Stomach smooth muscle (tissue), 2 donors: ENCODE measurements around the gene ABHD8.
A peak's percentile ranks its signal among the peaks of the same experiment; 100 is the strongest.
"Not testable (repeated sequence)": the region's sequence is repeated elsewhere in the genome, so short reads cannot be mapped to it uniquely, and the experiment has no call there.

Experiments used
- H3K27ac ChIP-seq: one replicate; pipeline ENCODE4 v1.7.0; 2013; ENCODE audit warnings: mild to moderate bottlenecking, low read length, inconsistent platforms
- H3K27me3 ChIP-seq, 2 donors: one replicate each; pipeline ENCODE4 v1.7.0; 2013; ENCODE audit warnings: low read length in 2 of 2; ENCODE audit not compliant: insufficient read depth in 2 of 2, control insufficient read depth in 1 of 2
- H3K36me3 ChIP-seq, 2 donors: one replicate each; pipeline ENCODE4 v1.7.0; 2013; ENCODE audit warnings: low read length in 2 of 2; ENCODE audit not compliant: control insufficient read depth in 2 of 2, insufficient read depth in 2 of 2
- H3K4me1 ChIP-seq: one replicate; pipeline ENCODE4 v1.7.0; 2013; ENCODE audit warnings: low read length; ENCODE audit not compliant: control insufficient read depth, insufficient read depth
- H3K4me3 ChIP-seq, 2 donors: one replicate each; pipeline ENCODE4 v1.7.0; 2013; ENCODE audit warnings: low read length in 2 of 2
- H3K9ac ChIP-seq, 2 donors: one replicate each; pipeline ENCODE4 v1.7.0; 2013; ENCODE audit warnings: low read length in 2 of 2, mild to moderate bottlenecking in 1 of 2
- H3K9me3 ChIP-seq, 2 donors: one replicate each; pipeline ENCODE4 v1.7.0; 2013; ENCODE audit warnings: low read length in 2 of 2; ENCODE audit not compliant: control insufficient read depth in 2 of 2
- donor health status: healthy.
- donor health status: Pancreatic carcinoma.

ABHD8 gene

GRCh38 chr19:17305216-17305516 lies 1.9 kb upstream of the ABHD8 start:
- Histone ChIP-seq H3K27me3 (no peaks in the 10 kb centered on the region), H3K27ac (peak overlapping the region; percentile 90), H3K36me3 (peaks cover 0 to 3% of the 10 kb centered on the region in 2 donors), H3K9ac (peak overlapping the region; percentile 44 to 47), H3K4me3 (peak overlapping the region; percentile 86 to 91), H3K4me1 (peaks cover 57% of the 10 kb centered on the region), H3K9me3 (no peaks in the 10 kb centered on the region)

- H3K4me1 ChIP-seq = peaks cover 51% of the 10 kb centered on the region
- no peaks in the 10 kb centered on the region for H3K9me3 ChIP-seq
- H3K9ac ChIP-seq = peak overlapping the region; percentile 44 to 73
- H3K27ac ChIP-seq = peak overlapping the region; percentile 90
- H3K36me3 ChIP-seq = peaks cover 0 to 3% of the 10 kb centered on the region in 2 donors
- H3K27me3 ChIP-seq = no peaks in the 10 kb centered on the region
- peak overlapping the region; percentile 23 to 91 for H3K4me3 ChIP-seq
Observed at GRCh38 chr19:17304386-17305215, 1.4 kb upstream of the ABHD8 start.

GRCh38 chr19:17303940-17304267 lies 679 bp upstream of the ABHD8 start:
- peak overlapping the region; percentile 44 to 73 for H3K9ac ChIP-seq
- H3K4me3 ChIP-seq = peak overlapping the region; percentile 23 to 82
- peak overlapping the region; percentile 90 for H3K27ac ChIP-seq

GRCh38 chr19:17302391-17303166 lies 646 bp downstream of the ABHD8 start:
- Histone ChIP-seq H3K9me3 (no peaks in the 10 kb centered on the region), H3K27me3 (no peaks in the 10 kb centered on the region), H3K9ac (peak overlapping the region; percentile 68 to 81), H3K36me3 (peaks cover 3 to 9% of the 10 kb centered on the region in 2 donors), H3K4me1 (peaks cover 46% of the 10 kb centered on the region), H3K4me3 (peak overlapping the region; percentile 75 to 82), H3K27ac (peak overlapping the region; percentile 90)

More at GRCh38 chr19:17303940-17304267, 679 bp upstream of the ABHD8 start:
- Histone ChIP-seq H3K36me3 (peaks cover 0 to 3% of the 10 kb centered on the region in 2 donors), H3K9me3 (no peaks in the 10 kb centered on the region), H3K27me3 (no peaks in the 10 kb centered on the region), H3K4me1 (peaks cover 48% of the 10 kb centered on the region)

- no peak overlapping the region for H3K9ac ChIP-seq
- H3K9me3 ChIP-seq = no peaks in the 10 kb centered on the region
- H3K4me3 ChIP-seq = no peak overlapping the region
- H3K27me3 ChIP-seq = no peaks in the 10 kb centered on the region
- H3K27ac ChIP-seq = no peak overlapping the region
- peaks cover 38% of the 10 kb centered on the region for H3K4me1 ChIP-seq
- peaks cover 3 to 9% of the 10 kb centered on the region in 2 donors for H3K36me3 ChIP-seq
Observed at GRCh38 chr19:17300992-17301619, 2.1 kb downstream of the ABHD8 start.

GRCh38 chr19:17296976-17297375 lies 6.2 kb downstream of the ABHD8 start:
- no peaks in the 10 kb centered on the region for H3K27me3 ChIP-seq
- no peak overlapping the region for H3K4me3 ChIP-seq
- peaks cover 13% of the 10 kb centered on the region for H3K4me1 ChIP-seq
- no peaks in the 10 kb centered on the region for H3K9me3 ChIP-seq
- peaks cover 3 to 13% of the 10 kb centered on the region in 2 donors for H3K36me3 ChIP-seq
- H3K9ac ChIP-seq = no peak overlapping the region
- no peak overlapping the region for H3K27ac ChIP-seq

- Histone ChIP-seq H3K9ac (no peak overlapping the region), H3K9me3 (no peaks in the 10 kb centered on the region), H3K4me3 (no peak overlapping the region), H3K36me3 (peaks cover 3 to 13% of the 10 kb centered on the region in 2 donors), H3K27me3 (no peaks in the 10 kb centered on the region), H3K27ac (no peak overlapping the region), H3K4me1 (peaks cover 9% of the 10 kb centered on the region)
Observed at GRCh38 chr19:17296273-17296672, 7.0 kb downstream of the ABHD8 start.

GRCh38 chr19:17295551-17295950 lies 7.7 kb downstream of the ABHD8 start:
- H3K27ac ChIP-seq, H3K9me3 ChIP-seq, H3K9ac ChIP-seq, H3K4me1 ChIP-seq, H3K27me3 ChIP-seq, H3K4me3 ChIP-seq: not testable (repeated sequence)
- peaks cover 3 to 10% of the 10 kb centered on the region in 2 donors for H3K36me3 ChIP-seq

- H3K27ac ChIP-seq = no peak overlapping the region
- H3K4me1 ChIP-seq = peaks cover 9% of the 10 kb centered on the region
- no peaks in the 10 kb centered on the region for H3K9me3 ChIP-seq
- no peaks in the 10 kb centered on the region for H3K27me3 ChIP-seq
- H3K36me3 ChIP-seq = peaks cover 3 to 10% of the 10 kb centered on the region in 2 donors
- no peak overlapping the region for H3K4me3 ChIP-seq
- H3K9ac ChIP-seq = no peak overlapping the region
Observed at GRCh38 chr19:17294051-17294891, 9.0 kb downstream of the ABHD8 start.

- no peak overlapping the region for H3K27ac ChIP-seq
- peaks cover 9% of the 10 kb centered on the region for H3K4me1 ChIP-seq
- H3K27me3 ChIP-seq = no peaks in the 10 kb centered on the region
- no peak overlapping the region for H3K4me3 ChIP-seq
- H3K9me3 ChIP-seq = no peaks in the 10 kb centered on the region
- H3K36me3 ChIP-seq = peaks cover 3 to 8% of the 10 kb centered on the region in 2 donors
- no peak overlapping the region for H3K9ac ChIP-seq
Observed at GRCh38 chr19:17293605-17294004, 9.6 kb downstream of the ABHD8 start.
